MCF 10A (cell line): ENCODE results near the gene RHEX. TPM values are rescaled to one million over a fixed set of nuclear protein-coding genes. Genes with fewer than 3 reads are reported as not detected.

ENCODE experiments used
- BruUV-seq: library from RNA; stranded (reverse); fragments of 400-500 nt; replicated peaks from 2 replicates; lab custom pipeline; 2021; lab: Mats Ljungman, UMichigan
- CTCF ChIA-PET: fragments of 300-600 bp; sonication (Branson Sonifier 250); formaldehyde crosslinking; extraction: SDS; loops from one replicate; lab custom pipeline; 2021; ENCODE audit warnings: antibody characterized with exemption, inconsistent platforms; lab: Yijun Ruan, JAX
- POLR2A ChIA-PET: fragments of 300-600, 350-650 bp; sonication (Branson Sonifier 250); formaldehyde crosslinking; extraction: SDS; loops from one replicate; lab custom pipeline; 2020; ENCODE audit warnings: antibody characterized with exemption, inconsistent platforms; lab: Yijun Ruan, JAX
- DNase-seq: peaks from one replicate; pipeline ENCODE4 v3.0.0-alpha.2; 2018; ENCODE audit not compliant: unreplicated experiment
- H3K27ac Mint-ChIP-seq: one replicate; pipeline ENCODE4 v1.8.0; 2022; ENCODE audit warnings: mild to moderate bottlenecking, low read depth, mixed read lengths; ENCODE audit not compliant: unreplicated experiment
- H3K27me3 Mint-ChIP-seq: one replicate; pipeline ENCODE4 v1.8.0; 2022; ENCODE audit warnings: mixed read lengths; ENCODE audit not compliant: insufficient read depth, unreplicated experiment
- H3K36me3 Mint-ChIP-seq: one replicate; pipeline ENCODE4 v1.8.0; 2022; ENCODE audit warnings: mild to moderate bottlenecking, moderate library complexity, mixed read lengths; ENCODE audit not compliant: insufficient read depth, unreplicated experiment
- H3K4me1 Mint-ChIP-seq: one replicate; pipeline ENCODE4 v1.8.0; 2022; ENCODE audit warnings: mixed read lengths; ENCODE audit not compliant: insufficient read depth, unreplicated experiment
- H3K4me3 Mint-ChIP-seq: one replicate; pipeline ENCODE4 v1.8.0; 2022; ENCODE audit warnings: mild to moderate bottlenecking, moderate library complexity, mixed read lengths; ENCODE audit not compliant: unreplicated experiment
- H3K9me3 Mint-ChIP-seq: one replicate; pipeline ENCODE4 v1.8.0; 2022; ENCODE audit warnings: mixed read lengths; ENCODE audit not compliant: unreplicated experiment
- CTCF ChIP-seq: fragments of 200-600 bp; IDR thresholded peaks from one replicate; pipeline ENCODE4 v1.8.0; 2022; ENCODE audit warnings: antibody characterized with exemption, mild to moderate bottlenecking; ENCODE audit not compliant: unreplicated experiment
- intact Hi-C: fragments of 100-400 bp; cut with micrococcal nuclease; formaldehyde crosslinking; loops from 2 replicates; pipeline ENCODE4 v1.14.1; 2022
- total RNA-seq: library from RNA; stranded (reverse); gene quantifications from 2 replicates; pipeline ENCODE4 v1.2.3, GENCODE V29; 2022

Gene RHEX
- total RNA-seq, 1 experiment from 2014 or later: not detected

GRCh38 chr1:206070627-206071304, 17.8 kb downstream of the RHEX start:
- no peaks in the 10 kb centered on the region for H3K9me3 Mint-ChIP-seq
- CTCF ChIA-PET: interaction anchor here (0.6 to 1.8 kb wide), 4 partner anchors 36 to 93 kb away, joined by 3 to 4 read pairs (median 4); no protein-coding TSS in a partner anchor
- no peak for DNase-seq
- POLR2A ChIA-PET: no interaction called here
- H3K27ac Mint-ChIP-seq: no peak overlapping the region
- no TSS peak for BruUV-seq
- intact Hi-C loops: no loop called here
- H3K4me3 Mint-ChIP-seq: no peak overlapping the region
- H3K36me3 Mint-ChIP-seq: no peaks in the 10 kb centered on the region
- peaks cover 12% of the 10 kb centered on the region for H3K4me1 Mint-ChIP-seq
- peaks cover 7% of the 10 kb centered on the region for H3K27me3 Mint-ChIP-seq
- TF ChIP-seq CTCF: no peak

DNA sequence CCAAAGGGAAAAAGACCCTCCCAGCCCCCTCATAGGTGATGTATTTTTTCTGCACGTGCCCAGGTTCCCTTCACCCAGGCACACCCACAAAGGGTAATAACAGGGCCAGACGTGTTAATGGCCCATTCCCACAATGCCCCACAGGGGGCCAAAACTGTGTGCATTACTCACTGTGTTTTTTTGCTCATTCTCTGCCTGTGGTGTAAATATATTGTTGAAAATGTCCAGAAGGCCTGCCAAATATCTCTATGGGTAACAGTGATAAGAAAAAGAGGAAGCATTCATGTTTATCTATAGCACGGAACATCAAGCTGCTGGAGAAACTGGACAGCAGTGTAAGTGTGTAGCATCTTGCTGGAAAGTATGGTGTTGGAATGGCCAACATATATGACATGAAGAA, 21.9 kb downstream of the RHEX start:
- Mint-ChIP-seq H3K36me3 (no peaks in the 10 kb centered on the region), H3K27me3 (no peaks in the 10 kb centered on the region), H3K4me3 (no peak overlapping the region), H3K9me3 (no peaks in the 10 kb centered on the region), H3K4me1 (peaks cover 5% of the 10 kb centered on the region), H3K27ac (no peak overlapping the region)
- POLR2A ChIA-PET: no interaction called here
- CTCF ChIA-PET: interaction anchor here (0.6 to 1.4 kb wide), 4 partner anchors 45 to 507 kb away, joined by 3 to 5 read pairs (median 4); no protein-coding TSS in a partner anchor
- BruUV-seq: no TSS peak
- no peak for TF ChIP-seq CTCF
- intact Hi-C loops: no loop called here
- DNase-seq: no peak

GRCh38 chr1:206075786-206076755, 23.1 kb downstream of the RHEX start:
- BruUV-seq: no TSS peak
- intact Hi-C loops: no loop called here
- H3K4me1 Mint-ChIP-seq: peaks cover 5% of the 10 kb centered on the region
- no peak overlapping the region for H3K27ac Mint-ChIP-seq
- H3K36me3 Mint-ChIP-seq: no peaks in the 10 kb centered on the region
- no peaks in the 10 kb centered on the region for H3K9me3 Mint-ChIP-seq
- TF ChIP-seq CTCF: no peak
- CTCF ChIA-PET: interaction anchor here (0.6 to 1.4 kb wide), 11 partner anchors 9 to 417 kb away, joined by 3 to 5 read pairs (median 3); no protein-coding TSS in a partner anchor
- POLR2A ChIA-PET: interaction anchor here (0.6 to 0.9 kb wide), 5 partner anchors 11 to 306 kb away, joined by 3 to 4 read pairs (median 3); no protein-coding TSS in a partner anchor
- H3K4me3 Mint-ChIP-seq: no peak overlapping the region
- no peaks in the 10 kb centered on the region for H3K27me3 Mint-ChIP-seq
- peak; percentile 38 for DNase-seq

- ChIA-PET POLR2A (no interaction called here), CTCF (interaction anchor here (0.6 to 2.5 kb wide), 5 partner anchors 27 to 102 kb away, joined by 3 to 8 read pairs (median 3); no protein-coding TSS in a partner anchor)
- H3K36me3 Mint-ChIP-seq: no peaks in the 10 kb centered on the region
- no peak for TF ChIP-seq CTCF
- no peak for DNase-seq
- H3K4me3 Mint-ChIP-seq: no peak overlapping the region
- no peak overlapping the region for H3K27ac Mint-ChIP-seq
- no peaks in the 10 kb centered on the region for H3K9me3 Mint-ChIP-seq
- H3K4me1 Mint-ChIP-seq: peaks cover 5% of the 10 kb centered on the region
- no peaks in the 10 kb centered on the region for H3K27me3 Mint-ChIP-seq
- intact Hi-C loops: no loop called here
- no TSS peak for BruUV-seq
These were observed 26.2 kb downstream of the RHEX start for GRCh38 chr1:206079135-206079534.
